HepG2 (cell line): ENCODE data around the gene HINFP. TPM values are rescaled to one million over a fixed set of nuclear protein-coding genes. Genes with fewer than 3 reads are reported as not detected.

Experiments
- NFE2L2 ChIP-seq: fragments of 150-350 bp; IDR thresholded peaks from 2 replicates; pipeline ENCODE4 v1.6.1; 2014; ENCODE audit warnings: low read length
- PHF8 ChIP-seq: sonication (generic); formaldehyde crosslinking; IDR thresholded peaks from 2 replicates; pipeline ENCODE4 v1.5.0; 2020; ENCODE audit warnings: missing genetic modification reagents
- ZNF337 ChIP-seq: sonication (generic); formaldehyde crosslinking; IDR thresholded peaks from 2 replicates; pipeline ENCODE4 v1.5.1; 2020; ENCODE audit warnings: missing genetic modification reagents, low read depth, mild to moderate bottlenecking, borderline replicate concordance
- ZNF552 ChIP-seq: sonication (generic); formaldehyde crosslinking; IDR thresholded peaks from 2 replicates; pipeline ENCODE4 v1.9.0; 2022; ENCODE audit warnings: missing genetic modification reagents, mild to moderate bottlenecking, borderline replicate concordance
- polyA plus RNA-seq, 8 experiments: library from polyadenylated mRNA; depleted of rRNA in 3 of 8; stranded (reverse) in 7 of 8; unstranded in 1 of 8; fragments of >200 nt; fragmentation: Illumina TruSeq in 4 of 8; extraction: Trizol in 4 of 8; gene quantifications; 2 replicates each; pipeline versions ENCODE4 v1.2.1 to v1.2.3, GENCODE V29; 2011 to 2016; ENCODE audit warnings: low read depth in 4 of 8, missing spikeins in 1 of 8, mixed read lengths in 1 of 8; ENCODE audit not compliant: insufficient read depth in 1 of 8
- total RNA-seq, 5 experiments: library from RNA; depleted of rRNA; stranded (reverse); fragments of >200 nt; fragmentation: Illumina TruSeq; extraction: Trizol; gene quantifications; 2 replicates each; pipeline ENCODE4 v1.2.3, GENCODE V29; 2016; ENCODE audit warnings: low read depth in 1 of 5
- TF ChIP-seq, protein P1 (sequence below): sonication (generic); formaldehyde crosslinking; IDR thresholded peaks from 2 replicates; pipeline ENCODE4 v1.8.0; 2022; ENCODE audit warnings: missing genetic modification reagents, mild to moderate bottlenecking, moderate library complexity, borderline replicate concordance
- TF ChIP-seq, protein P2 (sequence below): IDR thresholded peaks from 2 replicates; pipeline ENCODE4 v1.6.1; 2016; ENCODE audit warnings: low read depth, missing genetic modification reagents, missing compliant biosample characterization
- TF ChIP-seq, protein P3 (sequence below): sonication (generic); formaldehyde crosslinking; conservative IDR thresholded peaks from 2 replicates; pipeline ENCODE4 v1.4.0; 2020; ENCODE audit warnings: mild to moderate bottlenecking, missing genetic modification reagents, moderate library complexity
- TF ChIP-seq, protein P4 (sequence below): sonication (generic); formaldehyde crosslinking; IDR thresholded peaks from 2 replicates; pipeline ENCODE4 v1.8.0; 2022; ENCODE audit warnings: missing genetic modification reagents, mild to moderate bottlenecking, inconsistent platforms, borderline replicate concordance
- TF ChIP-seq, protein P5 (sequence below): sonication (generic); formaldehyde crosslinking; IDR thresholded peaks from 2 replicates; pipeline ENCODE4 v1.4.0; 2020; ENCODE audit warnings: mild to moderate bottlenecking, missing genetic modification reagents
- TF ChIP-seq, protein P6 (sequence below): sonication (generic); formaldehyde crosslinking; IDR thresholded peaks from 2 replicates; pipeline ENCODE4 v1.5.1; 2020; ENCODE audit warnings: mild to moderate bottlenecking, missing genetic modification reagents, moderate library complexity

The HINFP gene
- total and polyA plus RNA-seq, 2 of the 13 experiments (the other 11 are each of a cell fraction or from before 2014, with no cell fraction given): 15.1 to 21.4 TPM

DNA sequence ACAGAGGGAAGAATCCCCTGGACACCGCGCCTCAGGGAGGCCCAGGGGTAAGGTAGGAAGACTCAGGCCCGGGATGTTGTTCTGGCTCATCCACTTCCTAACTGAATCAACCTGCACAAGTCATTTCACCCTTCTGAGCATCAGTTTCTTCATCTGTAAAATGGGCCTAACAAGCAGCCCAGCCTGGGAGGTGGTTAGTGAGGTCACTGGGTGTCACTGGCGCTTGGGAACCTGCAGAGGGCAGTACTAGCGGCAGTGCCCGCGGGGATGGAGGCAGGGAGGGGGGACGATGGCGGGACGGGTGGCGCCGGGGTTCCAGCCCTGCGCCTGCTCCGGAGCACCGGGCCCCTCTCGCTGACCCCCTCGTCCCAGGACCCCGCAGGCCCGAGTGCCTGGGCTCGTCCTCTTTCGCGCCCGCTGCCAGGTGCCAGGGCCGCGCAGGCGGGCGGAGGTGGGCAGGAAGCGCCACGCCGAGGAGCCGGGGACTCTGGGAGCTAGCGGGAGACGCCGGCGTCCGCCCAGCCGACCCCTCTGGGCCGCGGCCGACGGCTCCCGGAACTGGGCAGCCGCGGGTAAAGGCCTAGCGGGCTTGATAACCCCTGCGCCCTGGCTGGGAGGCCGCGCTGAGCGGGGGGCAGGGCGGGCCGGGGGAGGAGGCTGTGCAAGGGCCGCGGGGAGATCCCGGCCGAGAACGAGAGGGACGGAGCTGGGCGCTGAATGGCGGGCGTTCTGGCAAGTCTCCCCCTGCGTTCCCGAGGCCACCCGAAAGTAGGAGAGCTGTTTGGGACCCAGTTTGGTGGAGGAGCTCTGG lies 47.3 kb downstream of the HINFP start, which contains the start of gene NLRX1 (continued):
- TF ChIP-seq NFE2L2 (no peak), ZNF552 (CRISPR knock-in tag) (peak; percentile 23; the same call in 1 of the 2 replicates), PHF8 (peak; percentile 90), ZNF337 (CRISPR knock-in tag) (no peak)
- TF ChIP-seq, protein P1, sequence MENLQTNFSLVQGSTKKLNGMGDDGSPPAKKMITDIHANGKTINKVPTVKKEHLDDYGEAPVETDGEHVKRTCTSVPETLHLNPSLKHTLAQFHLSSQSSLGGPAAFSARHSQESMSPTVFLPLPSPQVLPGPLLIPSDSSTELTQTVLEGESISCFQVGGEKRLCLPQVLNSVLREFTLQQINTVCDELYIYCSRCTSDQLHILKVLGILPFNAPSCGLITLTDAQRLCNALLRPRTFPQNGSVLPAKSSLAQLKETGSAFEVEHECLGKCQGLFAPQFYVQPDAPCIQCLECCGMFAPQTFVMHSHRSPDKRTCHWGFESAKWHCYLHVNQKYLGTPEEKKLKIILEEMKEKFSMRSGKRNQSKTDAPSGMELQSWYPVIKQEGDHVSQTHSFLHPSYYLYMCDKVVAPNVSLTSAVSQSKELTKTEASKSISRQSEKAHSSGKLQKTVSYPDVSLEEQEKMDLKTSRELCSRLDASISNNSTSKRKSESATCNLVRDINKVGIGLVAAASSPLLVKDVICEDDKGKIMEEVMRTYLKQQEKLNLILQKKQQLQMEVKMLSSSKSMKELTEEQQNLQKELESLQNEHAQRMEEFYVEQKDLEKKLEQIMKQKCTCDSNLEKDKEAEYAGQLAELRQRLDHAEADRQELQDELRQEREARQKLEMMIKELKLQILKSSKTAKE (CRISPR knock-in tag): no peak
- TF ChIP-seq, protein P2, sequence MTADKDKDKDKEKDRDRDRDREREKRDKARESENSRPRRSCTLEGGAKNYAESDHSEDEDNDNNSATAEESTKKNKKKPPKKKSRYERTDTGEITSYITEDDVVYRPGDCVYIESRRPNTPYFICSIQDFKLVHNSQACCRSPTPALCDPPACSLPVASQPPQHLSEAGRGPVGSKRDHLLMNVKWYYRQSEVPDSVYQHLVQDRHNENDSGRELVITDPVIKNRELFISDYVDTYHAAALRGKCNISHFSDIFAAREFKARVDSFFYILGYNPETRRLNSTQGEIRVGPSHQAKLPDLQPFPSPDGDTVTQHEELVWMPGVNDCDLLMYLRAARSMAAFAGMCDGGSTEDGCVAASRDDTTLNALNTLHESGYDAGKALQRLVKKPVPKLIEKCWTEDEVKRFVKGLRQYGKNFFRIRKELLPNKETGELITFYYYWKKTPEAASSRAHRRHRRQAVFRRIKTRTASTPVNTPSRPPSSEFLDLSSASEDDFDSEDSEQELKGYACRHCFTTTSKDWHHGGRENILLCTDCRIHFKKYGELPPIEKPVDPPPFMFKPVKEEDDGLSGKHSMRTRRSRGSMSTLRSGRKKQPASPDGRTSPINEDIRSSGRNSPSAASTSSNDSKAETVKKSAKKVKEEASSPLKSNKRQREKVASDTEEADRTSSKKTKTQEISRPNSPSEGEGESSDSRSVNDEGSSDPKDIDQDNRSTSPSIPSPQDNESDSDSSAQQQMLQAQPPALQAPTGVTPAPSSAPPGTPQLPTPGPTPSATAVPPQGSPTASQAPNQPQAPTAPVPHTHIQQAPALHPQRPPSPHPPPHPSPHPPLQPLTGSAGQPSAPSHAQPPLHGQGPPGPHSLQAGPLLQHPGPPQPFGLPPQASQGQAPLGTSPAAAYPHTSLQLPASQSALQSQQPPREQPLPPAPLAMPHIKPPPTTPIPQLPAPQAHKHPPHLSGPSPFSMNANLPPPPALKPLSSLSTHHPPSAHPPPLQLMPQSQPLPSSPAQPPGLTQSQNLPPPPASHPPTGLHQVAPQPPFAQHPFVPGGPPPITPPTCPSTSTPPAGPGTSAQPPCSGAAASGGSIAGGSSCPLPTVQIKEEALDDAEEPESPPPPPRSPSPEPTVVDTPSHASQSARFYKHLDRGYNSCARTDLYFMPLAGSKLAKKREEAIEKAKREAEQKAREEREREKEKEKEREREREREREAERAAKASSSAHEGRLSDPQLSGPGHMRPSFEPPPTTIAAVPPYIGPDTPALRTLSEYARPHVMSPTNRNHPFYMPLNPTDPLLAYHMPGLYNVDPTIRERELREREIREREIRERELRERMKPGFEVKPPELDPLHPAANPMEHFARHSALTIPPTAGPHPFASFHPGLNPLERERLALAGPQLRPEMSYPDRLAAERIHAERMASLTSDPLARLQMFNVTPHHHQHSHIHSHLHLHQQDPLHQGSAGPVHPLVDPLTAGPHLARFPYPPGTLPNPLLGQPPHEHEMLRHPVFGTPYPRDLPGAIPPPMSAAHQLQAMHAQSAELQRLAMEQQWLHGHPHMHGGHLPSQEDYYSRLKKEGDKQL: 0 out of 2 replicates have a peak, but pooled peaks have one; percentile 52
- TF ChIP-seq, protein P3, sequence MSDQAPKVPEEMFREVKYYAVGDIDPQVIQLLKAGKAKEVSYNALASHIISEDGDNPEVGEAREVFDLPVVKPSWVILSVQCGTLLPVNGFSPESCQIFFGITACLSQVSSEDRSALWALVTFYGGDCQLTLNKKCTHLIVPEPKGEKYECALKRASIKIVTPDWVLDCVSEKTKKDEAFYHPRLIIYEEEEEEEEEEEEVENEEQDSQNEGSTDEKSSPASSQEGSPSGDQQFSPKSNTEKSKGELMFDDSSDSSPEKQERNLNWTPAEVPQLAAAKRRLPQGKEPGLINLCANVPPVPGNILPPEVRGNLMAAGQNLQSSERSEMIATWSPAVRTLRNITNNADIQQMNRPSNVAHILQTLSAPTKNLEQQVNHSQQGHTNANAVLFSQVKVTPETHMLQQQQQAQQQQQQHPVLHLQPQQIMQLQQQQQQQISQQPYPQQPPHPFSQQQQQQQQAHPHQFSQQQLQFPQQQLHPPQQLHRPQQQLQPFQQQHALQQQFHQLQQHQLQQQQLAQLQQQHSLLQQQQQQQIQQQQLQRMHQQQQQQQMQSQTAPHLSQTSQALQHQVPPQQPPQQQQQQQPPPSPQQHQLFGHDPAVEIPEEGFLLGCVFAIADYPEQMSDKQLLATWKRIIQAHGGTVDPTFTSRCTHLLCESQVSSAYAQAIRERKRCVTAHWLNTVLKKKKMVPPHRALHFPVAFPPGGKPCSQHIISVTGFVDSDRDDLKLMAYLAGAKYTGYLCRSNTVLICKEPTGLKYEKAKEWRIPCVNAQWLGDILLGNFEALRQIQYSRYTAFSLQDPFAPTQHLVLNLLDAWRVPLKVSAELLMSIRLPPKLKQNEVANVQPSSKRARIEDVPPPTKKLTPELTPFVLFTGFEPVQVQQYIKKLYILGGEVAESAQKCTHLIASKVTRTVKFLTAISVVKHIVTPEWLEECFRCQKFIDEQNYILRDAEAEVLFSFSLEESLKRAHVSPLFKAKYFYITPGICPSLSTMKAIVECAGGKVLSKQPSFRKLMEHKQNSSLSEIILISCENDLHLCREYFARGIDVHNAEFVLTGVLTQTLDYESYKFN (CRISPR knock-in tag): no peak; the same call in 1 of the 2 replicates
- TF ChIP-seq, protein P4, sequence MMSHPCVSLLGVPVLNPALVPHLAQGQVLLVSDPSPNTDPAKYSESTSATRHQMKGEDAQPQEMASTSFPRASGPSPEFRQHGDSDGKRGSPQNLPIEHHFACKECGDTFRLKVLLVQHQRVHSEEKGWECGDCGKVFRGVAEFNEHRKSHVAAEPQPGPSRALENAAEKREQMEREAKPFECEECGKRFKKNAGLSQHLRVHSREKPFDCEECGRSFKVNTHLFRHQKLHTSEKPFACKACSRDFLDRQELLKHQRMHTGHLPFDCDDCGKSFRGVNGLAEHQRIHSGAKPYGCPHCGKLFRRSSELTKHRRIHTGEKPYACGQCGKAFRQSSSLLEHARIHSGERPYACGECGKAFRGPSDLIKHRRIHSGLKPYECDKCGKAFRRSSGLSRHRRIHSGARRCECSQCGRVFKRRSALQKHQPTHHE (CRISPR knock-in tag): no peak
- TF ChIP-seq, protein P5, sequence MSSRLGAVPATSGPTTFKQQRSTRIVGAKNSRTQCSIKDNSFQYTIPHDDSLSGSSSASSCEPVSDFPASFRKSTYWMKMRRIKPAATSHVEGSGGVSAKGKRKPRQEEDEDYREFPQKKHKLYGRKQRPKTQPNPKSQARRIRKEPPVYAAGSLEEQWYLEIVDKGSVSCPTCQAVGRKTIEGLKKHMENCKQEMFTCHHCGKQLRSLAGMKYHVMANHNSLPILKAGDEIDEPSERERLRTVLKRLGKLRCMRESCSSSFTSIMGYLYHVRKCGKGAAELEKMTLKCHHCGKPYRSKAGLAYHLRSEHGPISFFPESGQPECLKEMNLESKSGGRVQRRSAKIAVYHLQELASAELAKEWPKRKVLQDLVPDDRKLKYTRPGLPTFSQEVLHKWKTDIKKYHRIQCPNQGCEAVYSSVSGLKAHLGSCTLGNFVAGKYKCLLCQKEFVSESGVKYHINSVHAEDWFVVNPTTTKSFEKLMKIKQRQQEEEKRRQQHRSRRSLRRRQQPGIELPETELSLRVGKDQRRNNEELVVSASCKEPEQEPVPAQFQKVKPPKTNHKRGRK (CRISPR knock-in tag): no peak
- TF ChIP-seq, protein P6, sequence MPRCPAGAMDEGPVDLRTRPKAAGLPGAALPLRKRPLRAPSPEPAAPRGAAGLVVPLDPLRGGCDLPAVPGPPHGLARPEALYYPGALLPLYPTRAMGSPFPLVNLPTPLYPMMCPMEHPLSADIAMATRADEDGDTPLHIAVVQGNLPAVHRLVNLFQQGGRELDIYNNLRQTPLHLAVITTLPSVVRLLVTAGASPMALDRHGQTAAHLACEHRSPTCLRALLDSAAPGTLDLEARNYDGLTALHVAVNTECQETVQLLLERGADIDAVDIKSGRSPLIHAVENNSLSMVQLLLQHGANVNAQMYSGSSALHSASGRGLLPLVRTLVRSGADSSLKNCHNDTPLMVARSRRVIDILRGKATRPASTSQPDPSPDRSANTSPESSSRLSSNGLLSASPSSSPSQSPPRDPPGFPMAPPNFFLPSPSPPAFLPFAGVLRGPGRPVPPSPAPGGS (CRISPR knock-in tag): no peak
